Measurements from ENCODE around the gene DZIP1L. TPM values are rescaled to one million over a fixed set of nuclear protein-coding genes. Genes with fewer than 3 reads are reported as not detected.
"Not testable (repeated sequence)": the region's sequence is repeated elsewhere in the genome, so short reads cannot be mapped to it uniquely, and the experiment has no call there.

Gene DZIP1L
- 1 to 10 TPM; 1.8 to 9.2 (median 3.2) TPM for total RNA-seq
- long read RNA-seq, donor 1, partial matches to known transcripts, result 1 of 7 reads
- long read RNA-seq, donor 1, other reads (novel, unspliced or antisense), result 5 of 7 reads
- long read RNA-seq, donor 2, partial matches to known transcripts, result 1 of 1 reads
- long read RNA-seq, donor 2, other reads (novel, unspliced or antisense), result 0 of 1 reads

DNA sequence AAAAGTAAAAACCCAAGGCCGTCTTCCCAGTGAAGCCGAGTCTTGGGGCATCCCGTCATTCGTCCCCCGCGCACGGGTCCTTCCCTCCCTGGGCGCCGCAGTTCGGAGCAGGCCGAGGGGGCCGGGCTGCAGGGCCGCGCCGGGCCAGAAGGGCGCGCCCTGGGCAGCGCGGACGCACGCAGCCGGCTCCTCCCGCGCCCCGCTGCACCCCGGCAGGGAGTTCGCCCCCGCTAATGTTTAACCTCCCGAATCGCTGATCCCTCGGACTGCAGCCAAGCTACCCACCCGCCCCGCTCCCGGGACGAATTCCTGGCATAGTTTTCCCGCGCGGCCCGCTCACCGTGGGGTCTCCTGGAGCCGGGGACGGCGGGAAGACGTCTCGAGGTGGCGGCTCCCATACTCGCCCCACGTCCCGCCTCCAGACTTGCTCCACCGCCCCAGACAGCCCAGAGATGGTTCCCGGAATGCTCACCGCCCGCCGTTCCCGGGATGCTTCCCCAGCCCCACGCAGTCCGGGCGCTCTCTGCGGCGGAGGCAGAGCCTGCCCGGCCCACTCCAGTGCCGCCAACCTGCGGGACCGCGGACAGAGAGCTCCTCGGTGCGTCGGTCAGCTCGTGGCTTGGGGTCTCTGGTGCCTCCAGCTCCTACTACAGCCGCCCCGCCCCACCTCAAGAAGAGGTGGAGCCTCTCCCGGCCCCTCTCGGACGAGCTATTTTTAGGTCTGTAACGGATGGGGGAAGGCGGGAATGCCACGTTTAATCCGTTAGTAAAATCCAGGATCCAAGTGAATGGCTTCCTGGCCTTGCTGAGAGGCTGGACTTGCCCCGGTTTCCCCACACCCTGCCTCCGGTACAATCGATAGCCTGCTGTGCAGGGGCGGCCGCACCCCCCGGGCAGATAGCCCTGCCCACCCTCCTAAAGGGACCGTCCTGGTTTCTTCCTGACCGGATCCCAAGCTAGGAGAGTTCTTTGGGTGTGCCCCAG lies at the start of gene DZIP1L:
TSS of gene DZIP1L (minus strand) at position 621 of the 984 bp plus-strand sequence. CDS start 11,637 bp downstream, outside the sequence.
- Histone ChIP-seq H3K36me3 (ENCODE audit: low read depth) (no peaks in the 10 kb centered on the region), H3K9me3 (no peaks in the 10 kb centered on the region), H3K4me1 (ENCODE audit: low read depth) (no peaks in the 10 kb centered on the region), H3K4me3 (peak within 1 kb of the TSS; percentile 25)
- intact Hi-C loops (cut with DNase I, micrococcal nuclease), result loop anchor here (5.0 kb wide), 2 partner anchors 43 to 48 kb away; no protein-coding TSS in a partner anchor
- peak; percentile 44 for TF ChIP-seq CTCF (IDR thresholded peaks at IDR 0.05)
- ATAC-seq (peak; percentile 90), DNase-seq (peak; percentile 31 to 61 (median 55))

- ATAC-seq, result no peak
- DNase-seq, result no peak
- intact Hi-C loops (cut with DNase I, micrococcal nuclease), result no loop called here
- no peak overlapping the region for H3K4me3 ChIP-seq
- H3K4me1 ChIP-seq (ENCODE audit: low read depth), result no peaks in the 10 kb centered on the region
- no peaks in the 10 kb centered on the region for H3K36me3 ChIP-seq (ENCODE audit: low read depth)
- H3K9me3 ChIP-seq, result no peaks in the 10 kb centered on the region
- no peak for TF ChIP-seq CTCF (IDR thresholded peaks at IDR 0.05)
Measured at GRCh38 chr3:138165061-138165460, 49.7 kb upstream of the DZIP1L start.

DNA sequence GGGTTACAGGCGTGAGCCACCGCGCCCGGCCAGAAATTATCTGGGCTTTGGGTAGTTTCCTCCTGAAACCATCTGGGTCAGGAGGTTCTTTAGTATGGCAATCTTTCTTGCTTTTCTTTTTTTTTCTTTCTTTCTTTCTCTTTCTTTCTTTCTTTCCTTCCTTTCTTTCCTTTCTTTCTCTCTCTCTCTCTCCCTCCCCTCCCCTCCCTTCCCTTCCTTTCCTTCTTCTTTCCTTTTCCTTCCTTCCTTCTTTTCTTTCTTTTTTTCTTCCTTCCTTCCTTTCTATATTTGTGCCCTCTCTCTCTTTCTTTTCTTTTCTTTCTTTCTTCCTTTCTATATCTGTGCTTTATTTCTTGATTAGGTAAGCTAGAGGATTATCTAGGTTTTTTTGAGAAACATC lies 42.3 kb upstream of the DZIP1L start:
- Histone ChIP-seq H3K4me3 (no peak overlapping the region), H3K4me1 (ENCODE audit: low read depth) (no peaks in the 10 kb centered on the region), H3K36me3 (ENCODE audit: low read depth) (no peaks in the 10 kb centered on the region), H3K9me3 (no peaks in the 10 kb centered on the region)
- TF ChIP-seq CTCF (IDR thresholded peaks at IDR 0.05), result no peak
- ATAC-seq, result no peak
- intact Hi-C loops (cut with DNase I, micrococcal nuclease), result no loop called here
- DNase-seq, result no peak

GRCh38 chr3:138154534-138154933 lies 39.1 kb upstream of the DZIP1L start:
- no peak overlapping the region for H3K4me3 ChIP-seq
- ATAC-seq (no peak), DNase-seq (no peak)
- no peaks in the 10 kb centered on the region for H3K36me3 ChIP-seq (ENCODE audit: low read depth)
- H3K9me3 ChIP-seq, result no peaks in the 10 kb centered on the region
- intact Hi-C loops (cut with DNase I, micrococcal nuclease), result no loop called here
- no peaks in the 10 kb centered on the region for H3K4me1 ChIP-seq (ENCODE audit: low read depth)
- TF ChIP-seq CTCF (IDR thresholded peaks at IDR 0.05), result no peak

DNA sequence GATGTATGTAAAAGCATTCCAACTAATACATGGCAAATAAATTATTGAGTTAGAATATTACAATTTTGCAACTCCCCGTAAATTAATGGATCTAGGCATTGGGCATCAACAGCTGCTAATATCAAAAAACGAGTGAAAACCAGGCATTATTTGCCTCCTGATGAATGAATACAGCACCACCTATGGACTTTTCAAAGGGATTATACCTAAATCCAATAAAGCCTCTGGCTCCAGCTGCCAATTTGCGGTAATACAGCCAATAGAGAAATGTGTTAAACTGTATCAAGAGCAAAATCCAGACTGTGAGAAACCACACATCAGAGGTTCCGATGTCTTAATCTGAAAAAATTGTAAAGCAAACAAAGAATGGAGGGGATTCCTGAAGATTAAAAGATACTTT lies 33.1 kb upstream of the DZIP1L start:
- DNase-seq (no peak), ATAC-seq (no peak)
- no peak overlapping the region for H3K4me3 ChIP-seq
- intact Hi-C loops (cut with DNase I, micrococcal nuclease), result no loop called here
- no peaks in the 10 kb centered on the region for H3K4me1 ChIP-seq (ENCODE audit: low read depth)
- no peaks in the 10 kb centered on the region for H3K36me3 ChIP-seq (ENCODE audit: low read depth)
- H3K9me3 ChIP-seq, result no peaks in the 10 kb centered on the region
- TF ChIP-seq CTCF (IDR thresholded peaks at IDR 0.05), result no peak

- not testable (repeated sequence) for H3K4me3 ChIP-seq
Measured at GRCh38 chr3:138142181-138142580, 26.8 kb upstream of the DZIP1L start.

More at GRCh38 chr3:138142181-138142580, 26.8 kb upstream of the DZIP1L start:
- ATAC-seq; H3K4me1 ChIP-seq (ENCODE audit: low read depth); H3K36me3 ChIP-seq (ENCODE audit: low read depth); H3K9me3 ChIP-seq; intact Hi-C loops (cut with DNase I, micrococcal nuclease); DNase-seq: not testable (repeated sequence)
